Right kidney (tissue), 1 donor: Measurements from ENCODE around the gene C16orf86.

ENCODE experiments used
- DNase-seq: peaks from one replicate; pipeline ENCODE4 v3.0.0-alpha.2; 2016

C16orf86 gene

DNA sequence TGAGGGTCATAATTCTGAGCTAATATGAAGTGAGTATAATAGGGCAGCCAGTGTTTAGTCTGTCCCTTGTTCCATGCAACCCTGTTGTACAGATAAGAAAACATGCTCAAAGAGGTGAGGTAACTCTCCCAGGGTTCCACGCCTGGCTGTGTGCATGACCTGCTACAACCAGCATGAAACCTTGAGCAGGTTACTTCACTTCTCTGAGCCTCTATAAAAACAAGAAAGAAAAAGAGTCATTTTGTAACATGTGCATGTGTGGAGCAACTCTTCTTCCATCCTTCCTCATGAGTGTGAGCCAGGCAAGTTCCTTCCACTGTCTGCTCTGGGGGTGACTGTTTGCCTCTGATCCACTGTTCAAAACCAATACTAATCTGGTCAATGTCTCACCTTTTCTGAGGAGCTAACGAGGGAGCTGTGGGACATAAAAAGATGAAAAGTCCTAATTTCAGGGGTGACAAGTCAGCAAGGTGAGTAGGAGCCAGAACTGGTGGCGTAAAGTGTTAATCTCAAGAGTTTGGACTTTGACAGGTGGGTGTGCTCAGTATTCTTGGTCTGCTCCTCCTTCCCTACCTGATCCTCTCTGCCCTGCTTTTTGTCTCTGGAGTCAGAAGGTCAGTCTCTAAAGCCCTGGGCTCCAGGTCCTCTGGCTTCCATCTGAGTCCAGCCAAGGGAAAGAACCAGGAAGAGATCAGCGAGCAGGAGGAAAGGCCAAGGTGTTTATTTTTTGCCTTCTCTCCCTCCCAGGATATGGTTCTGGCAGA is 31.0 kb downstream of the C16orf86 start:
- DNase-seq: no peak

DNA sequence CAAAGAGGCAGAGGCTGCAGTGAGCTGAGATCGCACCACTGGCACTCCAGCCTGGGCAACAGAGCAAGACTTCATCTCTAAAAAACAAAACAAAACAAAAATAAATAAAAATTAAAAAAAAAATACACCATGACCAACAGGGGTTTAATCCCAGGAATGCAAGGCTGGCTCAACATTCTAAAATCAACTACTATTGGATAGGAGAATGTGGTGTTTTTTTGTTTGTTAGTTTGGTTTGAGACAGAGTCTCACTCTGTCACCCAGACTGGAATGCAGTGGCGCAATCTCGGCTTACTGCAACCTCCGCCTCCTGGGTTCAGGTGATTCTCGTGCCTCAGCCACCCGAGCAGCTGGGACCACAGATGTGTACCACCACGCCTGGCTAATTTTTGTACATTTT is 32.7 kb downstream of the C16orf86 start:
- no peak for DNase-seq

DNA sequence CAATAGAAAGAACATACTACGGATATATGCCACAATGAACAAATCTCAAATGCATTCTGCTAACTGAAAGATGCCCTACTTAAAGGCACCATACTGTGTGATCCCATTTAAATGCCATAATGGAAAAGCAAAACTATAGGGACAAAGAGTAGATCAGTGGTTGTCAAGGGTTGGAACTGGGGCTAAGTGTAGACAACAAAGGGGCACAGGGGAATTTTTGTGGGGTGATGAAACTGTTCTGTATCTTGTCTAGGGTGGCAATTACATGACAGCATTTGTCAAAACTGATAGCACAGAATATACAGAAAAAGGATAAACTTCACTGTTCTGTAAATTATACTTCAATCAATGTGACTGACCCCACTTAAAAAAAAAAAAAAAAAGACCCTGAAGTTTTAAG is 34.8 kb downstream of the C16orf86 start:
- no peak for DNase-seq

DNA sequence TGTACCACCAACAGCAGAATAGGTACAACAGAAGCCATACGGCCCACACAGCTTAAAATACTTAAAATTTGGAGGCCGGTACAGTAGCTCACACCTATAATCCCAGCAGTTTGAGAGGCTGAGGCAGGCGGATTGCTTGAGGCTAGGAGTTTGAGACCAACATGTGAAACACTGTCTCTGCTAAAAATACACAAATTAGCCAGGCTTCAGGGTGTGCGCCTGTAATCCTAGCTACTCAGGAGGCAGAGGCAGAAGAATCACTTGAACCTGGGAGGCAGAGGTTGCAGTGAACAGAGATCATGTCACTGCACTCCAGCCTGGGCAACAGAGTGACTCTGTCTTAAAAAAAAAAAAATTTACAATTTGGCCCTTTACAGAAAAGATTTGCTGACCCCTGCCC is 35.5 kb downstream of the C16orf86 start:
- no peak for DNase-seq

DNA sequence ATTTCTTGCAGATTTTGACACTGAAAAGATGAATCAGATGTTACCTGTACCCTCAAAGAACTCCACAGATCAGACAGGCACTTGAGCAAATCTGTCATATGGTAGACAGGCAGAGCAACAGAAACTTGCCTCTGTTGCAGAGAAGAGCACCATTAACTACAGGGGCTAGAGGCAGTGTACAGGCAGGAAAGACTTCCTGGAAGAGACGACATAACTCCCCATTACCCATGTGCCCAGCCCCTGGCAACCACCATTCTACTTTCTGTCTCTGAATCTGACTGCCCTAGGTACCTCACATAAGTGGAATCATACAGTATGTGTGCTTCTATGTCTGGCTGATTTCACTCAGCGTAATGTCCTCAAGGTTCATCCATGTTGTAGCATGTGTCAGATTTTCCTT is 37.0 kb downstream of the C16orf86 start:
- DNase-seq: no peak

DNA sequence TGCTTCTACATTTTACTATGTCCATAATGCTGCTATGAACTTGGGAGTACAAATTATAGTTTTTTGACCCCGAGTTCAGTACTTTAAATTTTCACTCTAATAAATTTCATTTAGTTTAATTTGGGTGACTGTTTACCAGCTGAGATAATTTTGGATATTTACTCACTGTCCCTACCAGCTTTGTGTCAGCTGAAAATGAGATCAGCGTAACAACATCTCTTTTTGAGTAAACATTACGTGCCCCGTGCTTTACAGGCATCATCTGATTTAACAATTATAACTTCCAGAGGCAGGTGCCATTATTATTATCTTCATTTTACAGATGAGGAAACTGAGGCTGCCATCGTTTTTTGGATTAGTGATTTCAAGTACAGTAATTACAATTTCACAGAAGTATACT is 37.5 kb downstream of the C16orf86 start:
- DNase-seq: no peak

DNA sequence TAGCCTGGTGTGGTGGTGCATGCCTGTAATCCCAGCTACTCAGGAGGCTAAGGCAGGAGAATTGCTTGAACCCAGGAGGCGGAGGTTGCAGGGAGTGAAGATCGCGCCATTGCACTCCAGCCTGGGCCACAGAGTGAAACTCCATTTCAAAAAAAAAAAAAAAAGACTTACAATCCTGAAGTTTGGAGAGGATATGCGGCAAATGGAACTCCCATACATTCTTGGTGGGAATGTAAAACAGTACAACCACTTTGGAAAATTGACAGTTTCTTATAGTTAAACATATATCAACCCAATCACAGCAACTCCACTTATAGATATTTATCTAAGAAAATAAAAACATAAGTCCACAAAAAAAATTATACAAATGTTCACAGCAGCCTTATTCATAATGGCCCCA is 40.6 kb downstream of the C16orf86 start:
- DNase-seq: no peak

DNA sequence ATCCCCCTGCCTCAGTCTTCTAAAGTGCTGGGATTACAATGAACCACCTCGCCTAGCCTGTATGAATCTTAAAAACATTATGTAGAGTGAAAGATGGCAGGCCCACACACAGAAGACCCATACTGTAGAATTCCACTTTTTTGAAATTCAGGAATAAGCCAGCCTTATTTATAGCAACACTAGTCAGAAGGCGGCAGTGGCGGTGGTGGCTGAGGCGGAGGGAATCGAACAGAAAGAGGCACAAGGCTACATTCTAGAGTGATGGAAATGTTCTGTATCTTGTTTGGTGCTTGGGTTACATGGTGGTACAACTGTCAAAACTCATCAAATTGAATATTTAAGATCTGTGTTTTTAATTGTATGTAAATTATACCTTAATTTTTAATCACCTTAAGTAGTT is 41.2 kb downstream of the C16orf86 start:
- no peak for DNase-seq

DNA sequence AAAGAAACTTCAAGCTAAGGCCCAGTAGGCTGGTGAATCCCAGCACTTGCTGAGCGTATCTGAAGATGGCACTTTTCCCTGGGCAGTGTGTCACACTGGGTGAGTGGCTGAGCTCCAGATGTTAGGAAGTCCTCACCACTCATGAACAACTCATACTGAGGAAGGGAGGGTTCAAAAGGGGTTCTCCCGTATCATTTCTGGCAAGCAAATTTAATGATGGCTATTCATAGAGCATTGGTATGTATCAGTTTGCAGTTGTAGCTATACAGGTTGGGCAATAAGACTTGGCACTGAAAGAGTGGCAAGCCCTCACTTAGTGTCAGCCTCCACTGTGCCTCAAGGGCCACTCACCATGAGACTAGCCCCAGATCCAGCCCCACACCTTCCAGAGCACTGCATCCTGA is 41.8 kb downstream of the C16orf86 start:
- DNase-seq: no peak

DNA sequence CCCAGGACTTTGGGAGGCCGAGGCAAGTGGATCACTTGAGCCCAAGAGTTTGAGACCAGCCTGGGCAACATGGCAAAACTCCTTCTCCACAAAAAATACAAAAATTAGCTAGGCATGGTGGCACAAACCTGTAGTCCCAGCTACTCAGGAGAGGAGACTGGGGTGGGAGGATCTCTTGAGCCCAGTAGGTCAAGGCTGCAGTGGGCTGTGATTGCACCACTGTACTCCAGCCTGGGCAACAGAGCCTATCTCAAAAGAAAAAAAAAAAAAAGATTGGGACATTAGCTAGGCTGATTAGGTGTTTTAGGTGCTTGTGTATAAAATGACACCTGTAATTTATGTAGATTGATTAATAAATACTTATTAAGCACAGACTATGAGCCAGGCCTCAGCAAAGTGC is 42.4 kb downstream of the C16orf86 start:
- DNase-seq: no peak

DNA sequence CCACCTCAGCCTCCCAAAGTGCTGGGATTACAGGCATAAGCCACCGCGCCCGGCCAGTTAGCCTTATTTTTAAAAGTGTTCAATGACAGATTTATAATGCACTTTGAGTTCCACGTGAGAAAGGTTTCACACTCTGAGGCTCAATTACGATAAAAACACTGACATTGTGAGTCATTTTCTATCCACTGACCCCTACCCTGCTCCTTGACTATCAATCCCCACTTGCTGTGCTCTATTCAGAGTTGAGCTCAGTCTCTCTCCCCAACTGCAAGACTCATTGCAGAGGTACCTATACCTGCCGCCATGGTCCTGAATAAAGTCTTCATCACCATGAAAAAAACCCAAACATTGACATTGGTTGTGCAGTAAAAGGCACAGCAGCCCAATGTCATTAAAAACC is 44.0 kb downstream of the C16orf86 start:
- no peak for DNase-seq

DNA sequence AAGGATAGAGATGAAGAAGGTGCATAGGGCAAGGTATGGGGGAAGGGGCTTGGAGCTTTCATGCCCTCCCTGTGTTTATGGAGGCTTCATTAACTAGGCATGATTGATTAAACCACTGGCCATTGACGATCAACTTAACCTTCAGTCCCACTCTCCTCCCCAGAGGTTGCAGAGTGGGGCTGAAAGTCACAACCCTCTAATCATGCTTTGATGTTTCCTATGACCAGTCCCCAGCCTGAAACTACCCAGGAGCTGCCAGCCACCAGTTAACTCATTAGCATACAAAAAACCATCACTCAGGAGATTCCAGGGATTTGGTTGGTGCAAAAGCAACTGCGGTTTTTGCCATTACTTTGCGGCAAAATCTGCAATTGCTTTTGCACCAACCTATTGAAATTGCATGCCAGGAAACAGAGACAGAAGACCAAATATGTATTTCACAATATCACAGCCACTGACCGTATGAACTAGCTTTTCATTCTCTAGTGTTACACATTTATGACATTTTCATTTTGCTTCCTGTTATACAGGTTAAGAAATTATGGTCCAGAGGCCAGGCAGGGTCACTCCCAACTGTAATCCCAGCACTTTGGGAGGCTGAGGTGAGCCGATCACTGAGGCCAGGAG is 47.1 kb downstream of the C16orf86 start:
- DNase-seq: no peak

DNA sequence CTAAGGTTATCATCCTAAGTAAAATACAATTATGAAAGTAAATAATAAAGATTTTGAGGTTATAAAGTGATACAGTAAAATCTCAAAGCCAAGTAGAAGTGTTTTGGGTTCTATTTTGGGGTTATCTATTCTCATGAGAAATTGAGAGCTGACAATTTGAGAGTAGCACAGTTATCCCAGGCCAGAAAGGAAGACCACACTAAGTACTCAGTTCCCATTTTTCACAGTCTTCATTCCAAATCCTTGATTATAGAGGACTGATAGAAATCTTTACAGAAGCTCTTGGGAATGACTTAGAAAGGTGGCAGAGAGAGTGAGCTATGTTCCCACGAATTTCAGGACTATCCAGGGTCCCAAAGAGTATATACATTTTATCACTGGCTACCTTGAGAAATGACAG is 47.9 kb downstream of the C16orf86 start:
- DNase-seq: no peak

DNA sequence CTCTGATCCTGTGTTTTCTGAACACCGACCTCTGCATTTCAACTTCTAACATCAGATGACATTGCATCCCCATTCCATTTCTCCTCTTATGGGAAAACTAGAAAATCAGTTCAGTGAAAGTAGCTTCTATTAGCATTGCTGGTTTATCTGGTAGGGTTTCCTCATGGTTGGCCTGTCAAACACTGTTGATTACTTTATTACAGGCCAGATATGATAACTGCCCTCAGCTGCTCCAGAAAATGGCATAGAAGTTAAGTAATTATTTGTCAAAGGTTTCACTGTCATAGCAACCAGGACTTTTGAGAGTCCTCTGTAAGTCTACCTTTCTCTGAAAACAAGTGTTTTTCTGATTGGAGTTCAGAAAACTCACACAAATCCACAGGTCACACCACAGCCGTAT is 49.5 kb downstream of the C16orf86 start:
- no peak for DNase-seq
